SK-N-MC (cell line): ENCODE measurements around the gene SLC5A11.

Source experiments
- EZH2 ChIP-seq: fragments of 200-600 bp; sonication (generic); IDR thresholded peaks from one replicate; pipeline ENCODE4 v1.6.1; 2017; ENCODE audit warnings: antibody characterized with exemption
- FOXP2 ChIP-seq: optimal IDR thresholded peaks from 2 replicates; pipeline ENCODE3; 2011; ENCODE audit warnings: mild to moderate bottlenecking, moderate library complexity; ENCODE audit not compliant: insufficient read depth; ENCODE audit errors: extremely low read length, control extremely low read depth
- POLR2AphosphoS5 ChIP-seq: IDR thresholded peaks from 2 replicates; pipeline ENCODE4 v1.6.1; 2012; ENCODE audit warnings: mild to moderate bottlenecking, low read depth, low read length, borderline replicate concordance

- TF ChIP-seq POLR2AphosphoS5: no peak
- TF ChIP-seq EZH2: no peak
- TF ChIP-seq FOXP2: no peak
Measured at GRCh38 chr16:24873028-24873427, 27.3 kb downstream of the SLC5A11 start.
